Measurements from ENCODE around the gene FGF10. TPM values are rescaled to one million over a fixed set of nuclear protein-coding genes. Genes with fewer than 3 reads are reported as not detected.

FGF10 gene
- polyA plus RNA-seq, 3 donors = not detected

- no peak overlapping the region for H3K4me3 ChIP-seq (replicated peaks in 1 of 3; ENCODE audit: low read depth in 2 of 3, low read length in 3 of 3)
- no peaks in the 10 kb centered on the region for H3K79me2 ChIP-seq (ENCODE audit: insufficient read depth, low read length)
- Mint-ChIP-seq H3K27ac (no peak overlapping the region), H3K9me3 (peaks cover 0 to 3% (median 0%) of the 10 kb centered on the region in 7 donors), H3K4me1 (no peaks in the 10 kb centered on the region), H3K36me3 (no peaks in the 10 kb centered on the region), H3K27me3 (ENCODE audit: low read depth in 3 of 3) (peaks cover 0 to 2% (median 0%) of the 10 kb centered on the region in 3 donors), H3K4me3 (no peak overlapping the region)
- H2AFZ ChIP-seq (ENCODE audit: insufficient read depth, low read depth, low read length, poor library complexity, severe bottlenecking) = no peak overlapping the region
- no peak for TF ChIP-seq CTCF (IDR thresholded peaks at IDR 0.05)
- no peaks in the 10 kb centered on the region for H3K36me3 ChIP-seq (replicated peaks in 1 of 2; ENCODE audit: control insufficient read depth in 1 of 2, insufficient read depth in 2 of 2, low read length in 2 of 2)
- no peaks in the 10 kb centered on the region for H3K9me3 ChIP-seq (replicated peaks in 1 of 2; ENCODE audit: control insufficient read depth in 1 of 2, insufficient read depth in 1 of 2, low read length in 2 of 2)
- no peak for DNase-seq
- no peak overlapping the region for H3K27ac ChIP-seq (ENCODE audit: low read depth in 1 of 2, low read length in 2 of 2)
- no peaks in the 10 kb centered on the region for H3K27me3 ChIP-seq (ENCODE audit: control insufficient read depth in 2 of 2, insufficient read depth in 2 of 2, low read length in 2 of 2)
- H3K9ac ChIP-seq (ENCODE audit: insufficient read depth, low read length, poor library complexity, severe bottlenecking) = no peak overlapping the region
- no peak overlapping the region for H3K4me2 ChIP-seq (replicated peaks; ENCODE audit: extremely low read depth, low read length, poor library complexity, severe bottlenecking)
- intact Hi-C loops (cut with micrococcal nuclease) = no loop called here
- no peaks in the 10 kb centered on the region for H3K4me1 ChIP-seq (ENCODE audit: control insufficient read depth in 1 of 2, insufficient read depth in 2 of 2, low read length in 2 of 2)
- H4K20me1 ChIP-seq (ENCODE audit: insufficient read depth, low read length) = no peaks in the 10 kb centered on the region
These were observed 128.4 kb downstream of the FGF10 start for GRCh38 chr5:44260793-44261192.

DNA sequence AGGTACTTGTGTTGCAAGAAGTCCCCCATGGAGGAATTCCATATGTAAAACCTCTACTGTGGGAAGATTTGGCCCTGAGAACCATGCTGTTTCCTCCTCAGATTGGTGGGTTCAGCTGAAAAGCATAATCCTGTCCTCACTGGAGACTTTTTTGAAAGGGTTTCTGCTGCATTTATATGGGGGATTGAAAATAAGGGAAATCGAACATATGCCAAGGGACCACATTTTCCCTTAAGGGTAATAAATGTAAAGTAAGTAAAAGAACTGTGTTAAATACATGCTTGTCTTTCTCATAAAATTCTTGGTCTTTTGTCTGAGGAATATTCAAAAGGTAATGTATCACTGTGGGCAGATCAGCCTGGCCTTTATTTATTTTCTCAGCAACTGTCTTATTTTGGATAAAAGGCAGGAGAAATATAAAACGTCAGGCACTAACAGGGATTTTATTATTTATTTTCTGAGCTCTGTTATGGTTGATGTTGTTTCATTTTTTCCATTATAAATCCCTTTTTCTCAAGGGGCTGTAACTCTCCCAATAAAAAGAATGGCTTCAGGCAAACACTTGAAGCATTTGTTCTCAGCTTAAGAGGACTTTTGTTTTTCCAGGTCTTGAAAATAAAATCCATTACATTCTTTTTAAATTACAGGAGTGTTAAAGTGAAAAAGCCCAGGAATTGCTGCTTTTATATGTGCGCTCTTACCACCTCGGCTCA, 131.4 kb downstream of the FGF10 start:
- no peak for DNase-seq
- H3K36me3 ChIP-seq (replicated peaks in 1 of 2; ENCODE audit: control insufficient read depth in 1 of 2, insufficient read depth in 2 of 2, low read length in 2 of 2) = no peaks in the 10 kb centered on the region
- 83% methylated on average over 1 of the region's 4 CpGs for WGBS (ENCODE audit: insufficient coverage)
- TF ChIP-seq CTCF (IDR thresholded peaks at IDR 0.05) = no peak
- H3K4me3 ChIP-seq (replicated peaks in 1 of 3; ENCODE audit: low read depth in 2 of 3, low read length in 3 of 3) = no peak overlapping the region
- H3K27ac ChIP-seq (ENCODE audit: low read depth in 1 of 2, low read length in 2 of 2) = no peak overlapping the region
- Mint-ChIP-seq H3K27ac (no peak overlapping the region), H3K4me1 (no peaks in the 10 kb centered on the region), H3K36me3 (no peaks in the 10 kb centered on the region), H3K9me3 (peaks cover 0 to 3% (median 0%) of the 10 kb centered on the region in 7 donors), H3K27me3 (ENCODE audit: low read depth in 3 of 3) (no peaks in the 10 kb centered on the region), H3K4me3 (no peak overlapping the region)
- no peaks in the 10 kb centered on the region for H3K79me2 ChIP-seq (ENCODE audit: insufficient read depth, low read length)
- no peak overlapping the region for H3K4me2 ChIP-seq (replicated peaks; ENCODE audit: extremely low read depth, low read length, poor library complexity, severe bottlenecking)
- intact Hi-C loops (cut with micrococcal nuclease) = no loop called here
- H2AFZ ChIP-seq (ENCODE audit: insufficient read depth, low read depth, low read length, poor library complexity, severe bottlenecking) = no peak overlapping the region
- H3K9me3 ChIP-seq (replicated peaks in 1 of 2; ENCODE audit: control insufficient read depth in 1 of 2, insufficient read depth in 1 of 2, low read length in 2 of 2) = peaks cover 1 to 2% of the 10 kb centered on the region in 2 donors
- H4K20me1 ChIP-seq (ENCODE audit: insufficient read depth, low read length) = no peaks in the 10 kb centered on the region
- no peaks in the 10 kb centered on the region for H3K27me3 ChIP-seq (ENCODE audit: control insufficient read depth in 2 of 2, insufficient read depth in 2 of 2, low read length in 2 of 2)
- H3K9ac ChIP-seq (ENCODE audit: insufficient read depth, low read length, poor library complexity, severe bottlenecking) = no peak overlapping the region
- no peaks in the 10 kb centered on the region for H3K4me1 ChIP-seq (ENCODE audit: control insufficient read depth in 1 of 2, insufficient read depth in 2 of 2, low read length in 2 of 2)
